ENCODE measurements around the gene PRSS56.

- TF ChIP-seq CTCF (optimal IDR thresholded peaks at IDR 0.05 in 1 of 3, IDR thresholded peaks at IDR 0.05 in 1 of 3, conservative IDR thresholded peaks at IDR 0.05 in 1 of 3; ENCODE audit: extremely low read depth in 1 of 3, insufficient read depth in 2 of 3, low read length in 3 of 3) (no peak), EZH2 (IDR thresholded peaks at IDR 0.05; ENCODE audit: low read length) (no peak)
Observed at GRCh38 chr2:232569541-232569940, 49.4 kb downstream of the PRSS56 start.
